ENCODE results near the gene HORMAD2.

DNA sequence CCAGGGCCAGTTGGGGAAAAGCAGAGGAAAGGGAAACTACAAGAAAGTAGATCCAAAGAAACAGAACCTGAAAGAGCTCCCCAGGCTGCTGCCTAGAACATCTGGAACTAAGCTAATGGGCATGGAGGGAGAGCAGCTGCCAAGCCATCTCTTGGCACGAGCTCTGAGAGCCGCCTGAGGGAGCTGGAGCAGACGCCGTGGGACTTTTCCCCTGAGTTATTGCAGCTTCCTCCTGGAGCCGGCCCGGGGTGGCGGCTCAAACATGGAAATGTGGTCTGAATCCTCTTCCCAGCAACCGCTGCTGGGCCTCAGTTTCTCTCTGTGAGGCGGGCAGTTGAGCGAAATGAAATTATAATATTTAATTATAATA, 124.5 kb downstream of the HORMAD2 start:
- TF ChIP-seq POLR2A (IDR thresholded peaks at IDR 0.05): no peak
- TF ChIP-seq EP300 (IDR thresholded peaks at IDR 0.05): no peak

All from tibial nerve (tissue), 3 donors.